Lung (tissue), 12 donors: ENCODE results near the gene ALOX15B. TPM values are rescaled to one million over a fixed set of nuclear protein-coding genes. Genes with fewer than 3 reads are reported as not detected.

Experiments used
- ATAC-seq: fragments of 200-7000 bp; cut with Tn5 transposase; one replicate; pipeline ENCODE4 v1.9.1; 2020; ENCODE audit warnings: moderate number of reproducible peaks; ENCODE audit not compliant: insufficient read depth, low FRiP score
- DNase-seq, 3 donors: peaks; one replicate each; pipeline ENCODE4 v3.0.0-alpha.2; 2013 to 2017
- H3K27ac ChIP-seq, 2 donors: one replicate each; pipeline ENCODE4 v1.5.1; 2013; ENCODE audit warnings: mild to moderate bottlenecking in 2 of 2, moderate library complexity in 2 of 2, control low read depth in 1 of 2, inconsistent platforms in 1 of 2, low read depth in 1 of 2, low read length in 1 of 2
- H3K27me3 ChIP-seq, 3 donors: one replicate each; pipeline ENCODE4 v1.5.1; 2013; ENCODE audit warnings: low read length in 2 of 3; ENCODE audit not compliant: control insufficient read depth in 3 of 3, insufficient read depth in 3 of 3
- H3K36me3 ChIP-seq, 4 donors: one replicate each; pipeline ENCODE4 v1.5.1; 2013; ENCODE audit warnings: low read length in 4 of 4, mild to moderate bottlenecking in 1 of 4, moderate library complexity in 1 of 4; ENCODE audit not compliant: control insufficient read depth in 4 of 4, insufficient read depth in 4 of 4
- H3K4me1 ChIP-seq, 5 donors: one replicate each; pipeline ENCODE4 v1.5.1; 2013; ENCODE audit warnings: low read length in 5 of 5, mild to moderate bottlenecking in 2 of 5, moderate library complexity in 1 of 5; ENCODE audit not compliant: control insufficient read depth in 5 of 5, insufficient read depth in 5 of 5
- H3K4me3 ChIP-seq: one replicate; pipeline ENCODE4 v1.5.1; 2013; ENCODE audit warnings: mild to moderate bottlenecking, control low read depth, moderate library complexity
- H3K9ac ChIP-seq, 2 donors: one replicate each; pipeline ENCODE4 v1.5.1; 2013; ENCODE audit warnings: low read length in 2 of 2, control low read depth in 1 of 2; ENCODE audit not compliant: insufficient read depth in 1 of 2
- H3K9me3 ChIP-seq, 4 donors: one replicate each; pipeline ENCODE4 v1.5.1; 2013; ENCODE audit warnings: low read length in 3 of 4, mild to moderate bottlenecking in 1 of 4, moderate library complexity in 1 of 4; ENCODE audit not compliant: control insufficient read depth in 4 of 4, insufficient read depth in 3 of 4
- WGBS, 2 donors: extraction: QIAGEN DNeasy Blood & Tissue Kit; methylation state at CpG; one replicate each; pipeline ENCODE4 v1.1.7; 2013; 5-methylcytosine and 5-hydroxymethylcytosine counted together
- polyA plus RNA-seq, 2 donors: library from polyadenylated mRNA; stranded (reverse); fragments of 200-250 nt; gene quantifications; one replicate each; pipeline ENCODE4 v1.2.1, GENCODE V29; 2013
- total RNA-seq, 2 donors: library from RNA; depleted of rRNA in 1 of 2; stranded (reverse); fragments of >200 nt in 1 of 2; gene quantifications; one replicate each; pipeline ENCODE4 v1.2.1, GENCODE V29; 2014 to 2021
- TF ChIP-seq, protein P1 (sequence below): IDR thresholded peaks from 2 replicates; pipeline ENCODE4 v1.5.1; 2012; ENCODE audit warnings: mild to moderate bottlenecking; ENCODE audit errors: control extremely low read depth, extremely low read depth
- donor health status: control.
- donor health status: control.
- donor health status: Bipolar disorder and iron deficiency.
- donor health status: healthy.
- donor health status: DM: yes; HTN: yes; CAD: no.

ALOX15B gene
- total and polyA plus RNA-seq, 4 donors, result 3.4 to 135 (median 73.8) TPM

DNA sequence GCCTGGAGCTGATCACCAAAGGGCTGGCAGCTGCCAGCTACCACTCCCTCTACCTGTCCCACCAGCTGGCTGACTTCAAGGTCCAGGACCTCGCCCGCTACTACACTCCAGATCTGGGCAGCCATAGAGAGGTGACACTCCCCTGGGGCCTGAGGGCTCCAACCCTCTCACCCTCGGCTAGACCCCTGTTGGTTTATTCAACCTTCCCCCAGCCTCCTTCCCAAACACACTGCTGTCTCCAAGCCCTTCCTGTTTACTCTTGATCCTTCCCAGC is 30.7 kb downstream of the ALOX15B start:
- H3K27ac ChIP-seq, result no peak overlapping the region

DNA sequence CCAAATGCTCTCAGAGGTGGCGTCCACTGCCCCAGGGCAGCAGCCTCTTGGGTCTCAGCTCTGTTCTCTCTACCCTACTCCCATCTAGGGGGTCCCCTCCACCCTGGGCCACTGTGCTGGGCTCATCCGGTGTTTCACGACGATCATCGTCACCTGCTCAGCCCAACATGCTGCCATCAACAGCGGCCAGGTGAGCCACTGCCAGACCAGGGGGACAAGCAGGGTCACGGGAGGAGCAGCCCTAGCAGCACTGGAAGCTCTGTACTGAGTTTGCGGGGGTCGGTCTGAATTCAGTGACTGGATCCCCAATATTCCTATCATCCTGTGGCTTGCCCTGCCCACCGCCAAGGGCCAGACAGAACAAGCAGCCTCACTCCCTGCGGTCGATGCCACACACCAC is 32.6 kb downstream of the ALOX15B start:
- Histone ChIP-seq H3K27ac (no peak overlapping the region), H3K27me3 (peaks cover 0 to 56% (median 42%) of the 10 kb centered on the region in 3 donors), H3K4me1 (peaks cover 0 to 21% (median 0%) of the 10 kb centered on the region in 5 donors), H3K9me3 (no peaks in the 10 kb centered on the region), H3K36me3 (no peaks in the 10 kb centered on the region), H3K4me3 (no peak overlapping the region), H3K9ac (no peak overlapping the region)
- no peak for ATAC-seq
- TF ChIP-seq, protein P1, sequence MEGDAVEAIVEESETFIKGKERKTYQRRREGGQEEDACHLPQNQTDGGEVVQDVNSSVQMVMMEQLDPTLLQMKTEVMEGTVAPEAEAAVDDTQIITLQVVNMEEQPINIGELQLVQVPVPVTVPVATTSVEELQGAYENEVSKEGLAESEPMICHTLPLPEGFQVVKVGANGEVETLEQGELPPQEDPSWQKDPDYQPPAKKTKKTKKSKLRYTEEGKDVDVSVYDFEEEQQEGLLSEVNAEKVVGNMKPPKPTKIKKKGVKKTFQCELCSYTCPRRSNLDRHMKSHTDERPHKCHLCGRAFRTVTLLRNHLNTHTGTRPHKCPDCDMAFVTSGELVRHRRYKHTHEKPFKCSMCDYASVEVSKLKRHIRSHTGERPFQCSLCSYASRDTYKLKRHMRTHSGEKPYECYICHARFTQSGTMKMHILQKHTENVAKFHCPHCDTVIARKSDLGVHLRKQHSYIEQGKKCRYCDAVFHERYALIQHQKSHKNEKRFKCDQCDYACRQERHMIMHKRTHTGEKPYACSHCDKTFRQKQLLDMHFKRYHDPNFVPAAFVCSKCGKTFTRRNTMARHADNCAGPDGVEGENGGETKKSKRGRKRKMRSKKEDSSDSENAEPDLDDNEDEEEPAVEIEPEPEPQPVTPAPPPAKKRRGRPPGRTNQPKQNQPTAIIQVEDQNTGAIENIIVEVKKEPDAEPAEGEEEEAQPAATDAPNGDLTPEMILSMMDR, result no peak
- 89 to 93% methylated on average over 12 of the region's 12 CpGs for WGBS, 2 donors
- DNase-seq, result no peak

More for the DNA sequence above, 30.7 kb downstream of the ALOX15B start:
- Histone ChIP-seq H3K9ac (no peak overlapping the region), H3K36me3 (no peaks in the 10 kb centered on the region), H3K4me3 (no peak overlapping the region), H3K9me3 (no peaks in the 10 kb centered on the region), H3K4me1 (peaks cover 0 to 21% (median 0%) of the 10 kb centered on the region in 5 donors), H3K27me3 (peaks cover 0 to 49% (median 44%) of the 10 kb centered on the region in 3 donors)
- DNase-seq (no peak), ATAC-seq (no peak)
- WGBS, 2 donors, result 71 to 87% methylated on average over 3 of the region's 3 CpGs
- TF ChIP-seq, protein P1, result no peak

DNA sequence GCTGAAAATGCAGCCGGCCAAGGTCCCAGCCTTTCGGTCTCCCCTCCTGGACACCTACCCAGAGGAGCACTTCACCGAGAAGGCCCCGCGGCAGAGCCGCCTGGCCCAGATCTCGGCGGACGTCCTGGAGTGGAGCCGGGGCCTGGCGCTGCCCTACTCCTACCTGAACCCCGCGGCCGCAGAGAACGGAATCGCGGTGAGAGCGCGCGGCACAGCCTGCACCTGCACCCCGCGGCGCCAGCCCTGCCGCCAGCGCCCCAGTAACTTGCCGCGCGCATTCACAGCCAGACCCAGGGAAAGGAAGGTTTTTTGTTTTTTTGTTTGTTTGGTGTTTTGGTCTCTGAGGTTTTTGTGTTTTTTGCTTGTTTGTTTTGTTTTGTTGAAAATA is 33.5 kb downstream of the ALOX15B start:
- H3K27me3 ChIP-seq, result peaks cover 0 to 56% (median 45%) of the 10 kb centered on the region in 3 donors
- DNase-seq (no peak), ATAC-seq (no peak)
- no peaks in the 10 kb centered on the region for H3K9me3 ChIP-seq
- no peak overlapping the region for H3K4me3 ChIP-seq
- no peaks in the 10 kb centered on the region for H3K36me3 ChIP-seq
- peaks cover 0 to 21% (median 0%) of the 10 kb centered on the region in 5 donors for H3K4me1 ChIP-seq
- TF ChIP-seq, protein P1, result no peak
- 15 to 21% methylated on average over 28 of the region's 28 CpGs for WGBS, 2 donors
- H3K27ac ChIP-seq, result no peak overlapping the region
- no peak overlapping the region for H3K9ac ChIP-seq
